Myocyte (in vitro differentiated cells): ENCODE measurements around the gene MED8. TPM values are rescaled to one million over a fixed set of nuclear protein-coding genes. Genes with fewer than 3 reads are reported as not detected.

Source experiments
- DNase-seq: peaks from one replicate; pipeline ENCODE4 v3.0.0-alpha.2; 2012; ENCODE audit warnings: low read depth
- total RNA-seq: library from RNA; depleted of rRNA; stranded (reverse); fragments of >200 nt; gene quantifications from 2 replicates; pipeline ENCODE4 v1.2.3, GENCODE V29; 2014

The MED8 gene
- total RNA-seq, 1 donor from 2014 or later, result 37.0 TPM

- no peak for DNase-seq
Observed at GRCh38 chr1:43359696-43360095, 29.9 kb downstream of the MED8 start.

- peak; percentile 99 for DNase-seq
Observed at GRCh38 chr1:43358746-43359693, 30.6 kb downstream of the MED8 start, which contains the start of gene CDC20. Gene CDC20 (plus strand): TSS chr1:43358981. CDS start chr1:43359216, 235 bp downstream.

- peak; percentile 61 for DNase-seq
Observed at GRCh38 chr1:43358121-43358745, 31.4 kb downstream of the MED8 start.

- no peak for DNase-seq
Observed at GRCh38 chr1:43357251-43357650, 32.3 kb downstream of the MED8 start.

GRCh38 chr1:43354936-43355335 lies 34.7 kb downstream of the MED8 start:
- no peak for DNase-seq

GRCh38 chr1:43354471-43354870 lies 35.1 kb downstream of the MED8 start:
- no peak for DNase-seq

GRCh38 chr1:43352881-43353280 lies 36.7 kb downstream of the MED8 start:
- no peak for DNase-seq

- DNase-seq, result no peak
Observed at GRCh38 chr1:43352351-43352705, 37.3 kb downstream of the MED8 start.

GRCh38 chr1:43351421-43352350 lies 37.9 kb downstream of the MED8 start:
- no peak for DNase-seq

GRCh38 chr1:43350976-43351375 lies 38.6 kb downstream of the MED8 start:
- DNase-seq, result no peak

- no peak for DNase-seq
Observed at GRCh38 chr1:43349594-43350306, 39.9 kb downstream of the MED8 start.

- DNase-seq, result peak; percentile 43
Observed at GRCh38 chr1:43348809-43349593, 40.6 kb downstream of the MED8 start.

GRCh38 chr1:43348343-43348808 lies 41.2 kb downstream of the MED8 start:
- DNase-seq, result no peak

GRCh38 chr1:43346636-43347035 lies 43.0 kb downstream of the MED8 start:
- no peak for DNase-seq

- no peak for DNase-seq
Observed at GRCh38 chr1:43345120-43345519, 44.5 kb downstream of the MED8 start.

GRCh38 chr1:43344267-43344850 lies 45.2 kb downstream of the MED8 start:
- DNase-seq, result no peak

- no peak for DNase-seq
Observed at GRCh38 chr1:43340559-43340958, 49.0 kb downstream of the MED8 start.

GRCh38 chr1:43339584-43340232 lies 49.9 kb downstream of the MED8 start:
- DNase-seq, result no peak

- DNase-seq, result no peak
Observed at GRCh38 chr1:43338001-43338400, 51.6 kb downstream of the MED8 start.
